ENCODE measurements around the gene MBD3. TPM values are rescaled to one million over a fixed set of nuclear protein-coding genes. Genes with fewer than 3 reads are reported as not detected.

Gene MBD3
- total RNA-seq, 4 donors from 2014 or later: 80.3 to 159 (median 95.7) TPM

DNA sequence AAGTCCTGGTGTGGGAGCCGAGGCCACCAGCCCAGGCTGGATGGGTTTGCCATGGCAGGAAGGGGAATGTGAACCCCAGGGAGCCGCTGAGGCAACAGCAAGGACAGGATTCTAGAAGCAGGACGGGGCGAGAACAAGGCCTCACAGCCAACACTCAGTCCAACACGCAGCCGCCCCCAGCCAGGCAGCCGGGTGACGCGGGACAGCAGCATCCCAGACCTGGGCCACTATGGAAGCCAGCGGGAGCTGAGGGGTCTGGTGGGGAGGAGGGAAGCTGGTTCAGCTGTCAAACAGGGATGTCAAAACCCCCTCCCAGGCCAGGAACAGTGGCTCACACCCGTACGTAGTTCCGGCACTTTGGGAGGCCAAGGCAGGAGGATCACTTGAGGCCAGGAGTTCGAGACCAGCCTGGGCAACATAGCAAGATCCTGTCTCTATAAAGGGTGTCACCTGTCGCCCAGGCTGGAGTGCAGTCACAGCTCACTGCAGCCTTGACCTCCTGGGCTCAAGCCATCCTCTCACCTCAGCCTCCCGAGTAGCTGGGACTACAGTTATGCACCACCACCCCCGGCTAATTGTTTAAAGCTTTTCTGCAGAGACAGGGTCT lies 31.3 kb downstream of the MBD3 start:
- Histone ChIP-seq H3K4me3 (no peak overlapping the region), H3K27ac (no peak overlapping the region), H3K36me3 (peaks cover 0 to 10% of the 10 kb centered on the region in 2 donors), H3K27me3 (no peaks in the 10 kb centered on the region), H3K9me3 (no peaks in the 10 kb centered on the region), H3K4me1 (peaks cover 0 to 17% (median 6%) of the 10 kb centered on the region in 3 donors)
- no peak for ATAC-seq
- 88% methylated on average over 8 of the region's 17 CpGs; no CpG with 5 or more reads in 1 of the 2 donors for WGBS, 2 donors (ENCODE audit: low coverage in 1 of 2)
- TF ChIP-seq POLR2AphosphoS5 (IDR thresholded peaks at IDR 0.05): no peak
- no peak for TF ChIP-seq POLR2A (IDR thresholded peaks at IDR 0.05)
- TF ChIP-seq EP300 (IDR thresholded peaks at IDR 0.05): no peak
- TF ChIP-seq, protein P1, sequence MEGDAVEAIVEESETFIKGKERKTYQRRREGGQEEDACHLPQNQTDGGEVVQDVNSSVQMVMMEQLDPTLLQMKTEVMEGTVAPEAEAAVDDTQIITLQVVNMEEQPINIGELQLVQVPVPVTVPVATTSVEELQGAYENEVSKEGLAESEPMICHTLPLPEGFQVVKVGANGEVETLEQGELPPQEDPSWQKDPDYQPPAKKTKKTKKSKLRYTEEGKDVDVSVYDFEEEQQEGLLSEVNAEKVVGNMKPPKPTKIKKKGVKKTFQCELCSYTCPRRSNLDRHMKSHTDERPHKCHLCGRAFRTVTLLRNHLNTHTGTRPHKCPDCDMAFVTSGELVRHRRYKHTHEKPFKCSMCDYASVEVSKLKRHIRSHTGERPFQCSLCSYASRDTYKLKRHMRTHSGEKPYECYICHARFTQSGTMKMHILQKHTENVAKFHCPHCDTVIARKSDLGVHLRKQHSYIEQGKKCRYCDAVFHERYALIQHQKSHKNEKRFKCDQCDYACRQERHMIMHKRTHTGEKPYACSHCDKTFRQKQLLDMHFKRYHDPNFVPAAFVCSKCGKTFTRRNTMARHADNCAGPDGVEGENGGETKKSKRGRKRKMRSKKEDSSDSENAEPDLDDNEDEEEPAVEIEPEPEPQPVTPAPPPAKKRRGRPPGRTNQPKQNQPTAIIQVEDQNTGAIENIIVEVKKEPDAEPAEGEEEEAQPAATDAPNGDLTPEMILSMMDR (IDR thresholded peaks at IDR 0.05): no peak

DNA sequence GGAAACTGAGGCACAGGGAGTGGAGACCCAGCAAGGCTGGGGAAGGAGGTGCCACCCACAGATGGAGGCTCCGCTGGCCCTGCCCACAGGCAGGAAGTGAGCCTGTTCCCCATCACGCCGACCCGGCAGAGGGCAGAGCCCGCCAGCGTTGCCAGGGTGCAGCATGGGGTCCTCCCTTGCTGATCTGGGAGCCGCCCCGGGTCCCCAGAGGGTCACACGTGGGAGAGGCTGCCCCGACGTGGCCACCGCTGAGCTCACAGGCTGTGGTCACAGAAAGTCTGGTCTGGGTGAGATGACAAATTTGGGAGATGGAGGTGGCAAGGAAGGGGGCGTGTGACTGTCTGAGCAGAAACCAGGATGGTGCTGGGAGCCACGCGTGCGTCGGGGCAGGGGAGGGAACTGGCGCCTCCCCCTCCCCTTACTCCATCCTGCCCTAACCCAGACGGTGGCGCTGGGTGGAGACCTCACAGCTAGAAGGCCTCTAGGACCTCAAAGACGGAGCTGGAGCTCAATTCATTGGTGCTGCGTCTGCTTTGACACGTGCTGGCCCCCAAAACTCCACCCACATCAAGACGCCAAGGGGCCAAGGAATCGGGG lies 32.3 kb downstream of the MBD3 start:
- Histone ChIP-seq H3K9me3 (no peaks in the 10 kb centered on the region), H3K4me3 (no peak overlapping the region), H3K27me3 (no peaks in the 10 kb centered on the region), H3K4me1 (peaks cover 0 to 7% (median 0%) of the 10 kb centered on the region in 3 donors), H3K36me3 (peaks cover 0 to 20% of the 10 kb centered on the region in 2 donors), H3K27ac (no peak overlapping the region)
- no peak for ATAC-seq
- no peak for TF ChIP-seq POLR2A (IDR thresholded peaks at IDR 0.05)
- TF ChIP-seq EP300 (IDR thresholded peaks at IDR 0.05): no peak
- TF ChIP-seq, protein P1 (IDR thresholded peaks at IDR 0.05): no peak
- TF ChIP-seq POLR2AphosphoS5 (IDR thresholded peaks at IDR 0.05): no peak
- WGBS, 2 donors (ENCODE audit: low coverage in 1 of 2): no CpG with 5 or more reads among the region's 25 CpGs

- 50 to 70% methylated on average over 1 to 2 of the region's 12 CpGs for WGBS, 2 donors (ENCODE audit: low coverage in 1 of 2)
Observed at GRCh38 chr19:1558552-1558951, 34.1 kb downstream of the MBD3 start.

GRCh38 chr19:1556390-1557070 lies 36.1 kb downstream of the MBD3 start:
- Histone ChIP-seq H3K4me3 (no peak overlapping the region), H3K27ac (no peak overlapping the region), H3K36me3 (peaks cover 0 to 20% of the 10 kb centered on the region in 2 donors), H3K27me3 (no peaks in the 10 kb centered on the region), H3K4me1 (peaks cover 0 to 7% (median 0%) of the 10 kb centered on the region in 3 donors), H3K9me3 (no peaks in the 10 kb centered on the region)
- 63 to 100% methylated on average over 2 of the region's 66 CpGs for WGBS, 2 donors (ENCODE audit: low coverage in 1 of 2)
- no peak for ATAC-seq
- TF ChIP-seq, protein P1 (IDR thresholded peaks at IDR 0.05): no peak
- TF ChIP-seq POLR2AphosphoS5 (IDR thresholded peaks at IDR 0.05) (no peak), EP300 (IDR thresholded peaks at IDR 0.05) (no peak), POLR2A (IDR thresholded peaks at IDR 0.05) (no peak)

More at GRCh38 chr19:1558552-1558951, 34.1 kb downstream of the MBD3 start:
- Histone ChIP-seq H3K9me3 (no peaks in the 10 kb centered on the region), H3K27ac (no peak overlapping the region), H3K27me3 (no peaks in the 10 kb centered on the region), H3K4me1 (peaks cover 0 to 7% (median 0%) of the 10 kb centered on the region in 3 donors), H3K4me3 (no peak overlapping the region), H3K36me3 (peaks cover 0 to 25% of the 10 kb centered on the region in 2 donors)
- TF ChIP-seq, protein P1 (IDR thresholded peaks at IDR 0.05): no peak
- no peak for TF ChIP-seq EP300 (IDR thresholded peaks at IDR 0.05)
- TF ChIP-seq POLR2AphosphoS5 (IDR thresholded peaks at IDR 0.05): no peak
- no peak for TF ChIP-seq POLR2A (IDR thresholded peaks at IDR 0.05)
- ATAC-seq: no peak
